Neural cell (in vitro differentiated cells): ENCODE data around the gene MRRF. TPM values are rescaled to one million over a fixed set of nuclear protein-coding genes. Genes with fewer than 3 reads are reported as not detected.

Experiments
- H2AFZ ChIP-seq: fragments of 200-600, 300-800 bp; sonication (generic), shearing (Covaris generic); 2 replicates; pipeline ENCODE4 v1.6.0; 2014; ENCODE audit warnings: low read depth, mild to moderate bottlenecking, antibody characterized with exemption, low read length, moderate library complexity
- H3F3A ChIP-seq: fragments of 200-600 bp; shearing (Covaris generic); 2 replicates; pipeline ENCODE4 v1.6.1; 2016; ENCODE audit warnings: mild to moderate bottlenecking, moderate library complexity, mixed read lengths, antibody characterized with exemption, low read length; ENCODE audit not compliant: insufficient read depth, poor library complexity, severe bottlenecking
- H3K27ac ChIP-seq: fragments of 200-600, 300-800 bp; sonication (generic), shearing (Covaris generic); 2 replicates; pipeline ENCODE4 v1.5.1; 2014; ENCODE audit warnings: mild to moderate bottlenecking, low read length, moderate library complexity
- H3K27me3 ChIP-seq: fragments of 300-800, 200-600 bp; sonication (generic), shearing (Covaris generic); 2 replicates; pipeline ENCODE4 v1.6.0; 2014; ENCODE audit warnings: mild to moderate bottlenecking, low read depth, low read length, moderate library complexity; ENCODE audit not compliant: insufficient read depth
- H3K36me3 ChIP-seq: fragments of 300-800, 200-600 bp; sonication (generic), shearing (Covaris generic); 2 replicates; pipeline ENCODE4 v1.5.1; 2014; ENCODE audit warnings: mild to moderate bottlenecking, antibody characterized with exemption, low read length, moderate library complexity; ENCODE audit not compliant: insufficient read depth
- H3K4me2 ChIP-seq: fragments of 300-800, 200-600 bp; sonication (generic), shearing (Covaris generic); 2 replicates; pipeline ENCODE4 v1.6.0; 2014; ENCODE audit warnings: mild to moderate bottlenecking, low read length
- H3K4me3 ChIP-seq: fragments of 300-800, 200-600 bp; sonication (generic), shearing (Covaris generic); 2 replicates; pipeline ENCODE4 v1.5.1; 2014; ENCODE audit warnings: mild to moderate bottlenecking, low read length, moderate library complexity
- H3K79me2 ChIP-seq: fragments of 200-600 bp; shearing (Covaris generic); replicated peaks from 2 replicates; pipeline ENCODE4 v1.6.0; 2014; ENCODE audit warnings: mild to moderate bottlenecking, low read length, moderate library complexity; ENCODE audit not compliant: insufficient read depth
- H3K9ac ChIP-seq: fragments of 300-800, 200-600 bp; sonication (generic), shearing (Covaris generic); 2 replicates; pipeline ENCODE4 v1.6.1; 2016; ENCODE audit warnings: mild to moderate bottlenecking, low read length, mixed read lengths
- H3K9me2 ChIP-seq: fragments of 200-600 bp; shearing (Covaris generic); 2 replicates; pipeline ENCODE4 v1.6.1; 2016; ENCODE audit warnings: mild to moderate bottlenecking, low read length, mixed read lengths; ENCODE audit not compliant: insufficient read depth
- H3K9me3 ChIP-seq: fragments of 200-600, 300-800 bp; sonication (generic), shearing (Covaris generic); 2 replicates; pipeline ENCODE4 v1.6.1; 2016; ENCODE audit warnings: mild to moderate bottlenecking, mixed run types, low read length, moderate library complexity, mixed read lengths
- H4K20me1 ChIP-seq: fragments of 200-600 bp; shearing (Covaris generic); 2 replicates; pipeline ENCODE4 v1.6.1; 2016; ENCODE audit warnings: mild to moderate bottlenecking, mixed run types; ENCODE audit not compliant: insufficient read depth
- CTCF ChIP-seq: fragments of 450-650 bp; IDR thresholded peaks from 2 replicates; pipeline ENCODE4 v1.5.1; 2014; ENCODE audit warnings: antibody characterized with exemption, mild to moderate bottlenecking, moderate library complexity; ENCODE audit not compliant: poor library complexity, severe bottlenecking
- EP300 ChIP-seq: fragments of 450-650 bp; conservative IDR thresholded peaks from 2 replicates; pipeline ENCODE4 v1.6.1; 2014; ENCODE audit warnings: antibody characterized with exemption, mild to moderate bottlenecking, moderate library complexity; ENCODE audit not compliant: poor library complexity, severe bottlenecking
- EZH2 ChIP-seq: fragments of 200-600, 300-800 bp; shearing (Covaris generic), sonication (generic); IDR thresholded peaks from 2 replicates; pipeline ENCODE4 v1.6.1; 2014; ENCODE audit warnings: antibody characterized with exemption, low read length, borderline replicate concordance, mild to moderate bottlenecking; ENCODE audit not compliant: insufficient read depth, poor library complexity, severe bottlenecking
- MXI1 ChIP-seq: fragments of 450-650 bp; conservative IDR thresholded peaks from 2 replicates; pipeline ENCODE4 v1.6.1; 2014; ENCODE audit warnings: antibody characterized with exemption, mild to moderate bottlenecking; ENCODE audit not compliant: poor library complexity, severe bottlenecking
- POLR2AphosphoS5 ChIP-seq: IDR thresholded peaks from 2 replicates; pipeline ENCODE4 v1.6.1; 2012
- RAD21 ChIP-seq: fragments of 450-650 bp; conservative IDR thresholded peaks from 2 replicates; pipeline ENCODE4 v1.6.1; 2014; ENCODE audit warnings: antibody characterized with exemption, mild to moderate bottlenecking, moderate library complexity
- REST ChIP-seq: IDR thresholded peaks from 2 replicates; pipeline ENCODE4 v1.6.1; 2012; ENCODE audit warnings: borderline replicate concordance
- SMC3 ChIP-seq: fragments of 450-650 bp; conservative IDR thresholded peaks from 2 replicates; pipeline ENCODE4 v1.6.1; 2014; ENCODE audit warnings: antibody characterized with exemption, mild to moderate bottlenecking, moderate library complexity; ENCODE audit not compliant: poor library complexity
- TAF1 ChIP-seq: IDR thresholded peaks from 2 replicates; pipeline ENCODE4 v1.6.1; 2012; ENCODE audit warnings: low read depth
- polyA plus RNA-seq: library from polyadenylated mRNA; depleted of rRNA; stranded (reverse); fragments of >200 nt; gene quantifications from 2 replicates; pipeline ENCODE4 v1.2.3, GENCODE V29; 2014

Gene MRRF
- polyA plus RNA-seq, 1 donor from 2014 or later = 40.7 TPM

DNA sequence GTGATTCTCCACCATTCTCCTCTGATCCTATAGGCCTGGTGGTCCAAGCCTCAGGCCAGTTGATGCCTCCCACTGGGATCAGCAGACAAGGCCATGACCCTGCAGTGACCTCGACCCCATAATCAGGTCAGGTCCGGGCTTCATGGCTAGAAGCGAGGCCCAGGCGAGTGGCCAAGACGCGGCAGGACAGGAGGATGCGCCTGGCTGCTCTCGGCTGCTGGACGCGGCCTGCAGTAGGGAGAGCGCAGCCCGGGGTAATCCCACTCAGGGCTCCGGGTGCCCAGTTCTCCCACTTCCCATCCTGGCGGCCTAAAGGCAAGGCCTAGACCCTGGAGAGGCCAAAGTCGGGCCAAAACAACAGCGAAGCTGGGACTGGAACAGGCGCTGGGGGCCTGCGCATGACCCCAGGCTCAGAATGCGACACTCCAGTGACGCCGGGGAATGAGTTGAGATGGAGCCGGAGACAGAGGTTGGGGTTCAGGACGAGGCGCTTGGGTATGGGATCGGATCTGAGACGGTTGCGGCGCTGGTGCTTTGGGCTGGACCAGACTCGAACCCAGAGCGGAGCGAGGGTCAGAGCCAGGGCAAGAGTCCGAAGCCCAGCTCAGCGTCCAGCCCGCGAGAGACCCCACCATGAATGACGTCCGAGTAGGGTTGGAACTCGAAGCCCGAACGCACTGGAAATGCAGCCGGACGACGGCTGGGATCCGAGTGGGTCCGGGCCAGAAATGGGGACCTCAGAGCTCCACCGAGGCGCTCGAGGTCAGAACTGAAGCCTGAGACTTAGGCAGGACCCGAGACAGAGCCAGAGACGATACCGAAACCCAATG lies 39.2 kb upstream of the MRRF start:
- Histone ChIP-seq H3K27ac (no peak overlapping the region), H3K9me2 (no peaks in the 10 kb centered on the region), H3K9me3 (no peaks in the 10 kb centered on the region), H3K79me2 (no peaks in the 10 kb centered on the region), H3K9ac (no peak overlapping the region), H2AFZ (no peak overlapping the region), H3K36me3 (no peaks in the 10 kb centered on the region), H3K4me3 (no peak overlapping the region), H3K27me3 (peaks cover 98% of the 10 kb centered on the region), H3K4me2 (no peak overlapping the region), H3F3A (no peaks in the 10 kb centered on the region), H4K20me1 (no peaks in the 10 kb centered on the region)
- no peak for TF ChIP-seq CTCF
- TF ChIP-seq POLR2AphosphoS5 = no peak
- TF ChIP-seq MXI1 = no peak
- no peak for TF ChIP-seq REST
- TF ChIP-seq SMC3 = no peak
- TF ChIP-seq EP300 = no peak
- no peak for TF ChIP-seq EZH2
- TF ChIP-seq TAF1 = no peak
- no peak for TF ChIP-seq RAD21

DNA sequence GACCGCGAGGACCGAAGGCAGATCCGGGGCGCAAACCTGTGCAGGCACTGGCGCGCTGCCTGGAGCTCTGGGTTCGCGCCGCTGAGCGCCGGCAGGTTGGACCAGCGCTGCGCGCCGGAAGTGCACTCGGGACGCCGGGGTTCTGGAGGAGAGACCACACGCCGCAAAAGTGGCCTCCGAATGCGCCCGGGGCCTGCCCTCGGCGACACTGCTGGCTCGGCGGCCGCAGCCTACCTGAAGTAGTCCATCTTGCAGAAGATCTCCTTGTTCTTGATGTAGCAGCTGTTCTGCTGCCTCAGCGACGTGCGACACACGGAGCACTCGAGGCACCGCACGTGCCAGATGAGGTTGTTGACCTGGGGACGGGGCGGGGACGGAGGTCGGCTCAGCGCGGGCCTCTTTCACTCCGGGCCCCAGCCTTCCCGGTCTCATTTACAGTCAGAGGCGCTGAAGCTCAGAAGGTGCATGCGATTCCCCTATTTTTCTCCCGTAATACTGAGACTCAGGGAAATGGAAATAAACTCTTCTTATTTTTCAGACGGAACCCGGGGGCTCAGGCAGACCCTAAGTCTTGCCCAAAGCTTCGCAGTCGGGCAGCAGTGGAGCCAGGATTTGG lies 38.4 kb upstream of the MRRF start:
- Histone ChIP-seq H4K20me1 (no peaks in the 10 kb centered on the region), H3K79me2 (no peaks in the 10 kb centered on the region), H3K9me2 (no peaks in the 10 kb centered on the region), H3K27ac (no peak overlapping the region), H2AFZ (no peak overlapping the region), H3K27me3 (peaks cover 98% of the 10 kb centered on the region), H3K9me3 (no peaks in the 10 kb centered on the region), H3K36me3 (no peaks in the 10 kb centered on the region), H3K4me3 (no peak overlapping the region), H3K9ac (no peak overlapping the region), H3K4me2 (no peak overlapping the region), H3F3A (no peaks in the 10 kb centered on the region)
- TF ChIP-seq REST = no peak
- TF ChIP-seq EZH2 = peak; percentile 94
